HS-5 (cell line): Measurements from ENCODE around the gene PDCD10.

Experiments
- DNase-seq: peaks from one replicate; pipeline ENCODE4 v3.0.0-alpha.2; 2012; ENCODE audit warnings: low read depth

The PDCD10 gene

DNA sequence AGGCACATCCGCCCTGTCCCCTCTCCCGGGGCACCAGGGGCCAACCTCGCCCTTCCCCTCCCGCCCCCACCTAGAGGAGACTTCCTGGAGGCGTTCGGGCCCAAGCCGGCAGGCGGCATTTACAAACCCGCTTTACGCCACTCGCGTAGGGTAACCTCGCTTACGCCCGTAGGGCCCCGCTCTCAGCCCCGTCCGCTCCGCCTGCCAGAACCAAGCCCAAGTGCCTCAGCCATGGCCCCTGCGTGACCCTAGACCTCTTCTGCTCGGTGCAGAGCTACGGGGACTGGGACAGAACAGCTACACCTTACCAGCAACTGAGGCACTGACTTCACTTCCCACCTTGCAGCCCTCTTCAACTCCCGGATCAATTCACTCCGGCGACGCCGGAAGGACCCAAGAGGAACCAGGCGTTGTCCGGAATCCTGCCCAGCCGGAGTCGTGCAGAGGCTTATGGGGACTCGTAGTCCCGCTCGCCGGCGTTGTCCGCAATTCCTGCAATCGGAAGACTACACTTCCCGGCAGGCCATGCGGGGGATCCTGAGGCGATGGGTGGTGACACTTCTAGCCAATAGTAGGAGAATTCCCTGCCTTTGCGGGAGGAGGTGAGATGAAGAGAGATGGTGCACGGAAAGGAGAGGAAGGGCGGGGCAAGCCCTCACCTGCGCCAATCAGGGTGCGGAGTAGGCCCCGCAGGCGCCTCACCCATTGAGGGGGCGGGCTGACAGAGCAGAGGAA, at the start of gene PDCD10:
Gene PDCD10, minus strand, starts transcription at position 395 of the 735 bp plus-strand sequence. CDS start 14,735 bp downstream, outside the sequence.
- peak; percentile 97 for DNase-seq

DNA sequence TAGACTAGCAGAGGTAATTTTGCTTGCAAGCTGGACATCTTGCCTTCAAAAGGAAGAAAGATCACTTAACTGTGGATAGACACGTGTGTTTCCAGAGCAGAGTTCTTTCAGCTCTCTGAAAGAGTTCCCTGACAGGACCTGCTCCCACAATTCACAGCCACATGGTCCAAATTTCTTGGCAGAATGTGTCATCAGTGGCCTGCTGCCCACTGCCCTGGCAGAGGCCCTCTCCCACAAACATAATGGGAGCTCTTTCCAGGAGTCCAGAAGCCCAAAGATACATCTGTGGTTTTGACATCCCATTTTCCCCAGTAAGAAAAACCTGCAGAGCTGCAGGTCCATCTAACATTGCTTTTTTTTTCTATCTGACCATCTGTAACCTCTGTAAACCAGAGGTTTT, 49.1 kb upstream of the PDCD10 start:
- DNase-seq, result no peak

DNA sequence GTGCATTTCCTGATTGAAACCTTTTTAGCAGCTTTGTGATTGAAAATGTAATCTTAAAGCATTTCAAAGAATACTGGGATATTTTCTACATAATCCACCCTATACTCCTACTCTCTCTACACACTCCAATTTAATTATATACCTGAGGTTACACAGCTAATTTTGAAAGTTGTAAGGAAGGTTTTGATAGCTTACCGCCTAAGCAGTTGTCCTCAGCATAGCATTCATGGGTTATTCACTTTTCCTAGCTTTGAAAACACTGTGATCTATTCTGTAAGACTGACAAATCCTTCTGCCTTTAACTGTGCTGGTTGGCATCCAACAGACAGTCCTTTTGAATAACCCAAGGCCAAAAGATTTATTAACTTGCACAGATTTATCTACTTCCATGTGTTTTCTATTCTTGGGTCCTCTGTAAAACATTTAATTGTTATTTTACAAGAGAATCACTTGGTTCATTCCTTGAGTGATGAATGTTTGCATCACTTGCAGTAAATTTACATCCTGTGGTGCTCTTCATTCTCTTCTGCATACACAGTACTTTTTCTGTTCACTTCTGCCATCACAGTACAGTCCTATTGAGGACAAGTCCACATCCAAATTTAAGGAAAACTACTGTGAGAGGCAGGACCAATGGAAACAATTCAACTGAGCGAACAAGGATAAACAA, 45.7 kb upstream of the PDCD10 start:
- no peak for DNase-seq

- DNase-seq, result no peak
These were observed 42.7 kb upstream of the PDCD10 start for GRCh38 chr3:167777356-167777755.

DNA sequence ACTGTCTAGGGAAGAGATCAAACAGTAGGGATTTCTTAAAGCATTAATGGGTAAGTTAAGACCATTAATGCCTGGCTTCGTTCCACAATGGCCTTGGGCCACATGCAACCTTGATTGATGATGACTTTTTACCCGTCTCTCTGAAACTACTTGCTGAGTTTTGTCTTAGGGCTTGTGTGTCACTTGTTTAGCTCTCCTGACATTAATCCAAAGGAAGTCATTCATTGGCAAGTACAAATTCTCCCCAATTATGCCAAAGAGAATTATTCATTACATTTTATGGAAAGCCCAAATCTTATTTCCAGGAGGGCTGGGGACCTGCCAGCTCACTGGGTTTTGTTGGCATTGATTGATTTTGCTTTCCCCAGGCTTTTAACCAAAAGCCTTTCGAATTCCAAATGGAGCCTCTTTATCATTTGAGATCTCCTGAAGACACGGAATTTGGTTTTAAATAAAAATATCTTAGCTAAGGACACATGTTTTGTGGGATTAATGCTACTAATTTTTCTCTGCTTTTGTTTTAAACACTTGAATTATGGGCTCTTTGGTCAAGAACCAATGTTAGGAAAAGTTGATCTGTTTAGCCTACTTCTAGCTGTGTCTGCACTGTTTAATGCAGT, 41.5 kb upstream of the PDCD10 start:
- DNase-seq, result no peak

GRCh38 chr3:167773584-167773983, 38.9 kb upstream of the PDCD10 start:
- no peak for DNase-seq

DNA sequence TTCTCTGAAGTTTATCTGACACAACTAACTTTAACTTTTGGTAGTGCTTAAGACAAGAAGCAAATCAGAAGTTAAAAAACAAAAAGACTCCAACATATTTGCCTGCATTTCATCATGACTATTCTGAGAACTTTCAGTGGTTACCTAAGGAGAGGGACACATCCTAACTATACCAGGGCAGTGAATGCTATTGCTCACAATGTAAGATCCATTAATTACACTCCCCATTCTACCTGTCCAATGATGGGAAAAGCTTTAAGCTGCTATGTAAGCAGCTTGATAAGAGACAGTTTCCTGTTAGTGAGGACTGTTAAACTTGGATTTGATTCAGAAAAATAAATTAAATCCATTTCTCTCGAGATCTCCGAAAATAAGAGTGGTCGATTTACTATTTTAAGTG, 38.3 kb upstream of the PDCD10 start:
- DNase-seq, result no peak

DNA sequence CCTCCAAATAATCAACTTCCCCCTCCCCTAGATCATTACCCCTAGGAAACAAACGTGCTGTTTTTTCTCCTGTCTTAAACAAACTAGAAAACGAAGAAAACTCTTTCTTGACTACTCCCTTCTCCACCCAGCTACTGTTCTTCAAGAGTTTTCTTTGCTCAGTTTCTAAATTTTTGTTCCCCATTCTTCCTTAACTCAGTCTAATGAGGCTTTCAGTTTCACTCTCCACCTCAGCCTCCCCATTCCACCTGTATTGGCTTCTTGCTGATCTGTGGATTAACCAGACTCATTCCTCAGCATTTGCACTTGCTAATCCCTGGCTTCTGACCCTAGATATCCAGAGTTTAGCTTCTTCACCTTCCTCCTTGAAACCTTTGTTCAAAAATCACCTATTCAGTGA, 27.6 kb upstream of the PDCD10 start:
- no peak for DNase-seq

GRCh38 chr3:167761302-167761701, 26.6 kb upstream of the PDCD10 start:
- no peak for DNase-seq

DNA sequence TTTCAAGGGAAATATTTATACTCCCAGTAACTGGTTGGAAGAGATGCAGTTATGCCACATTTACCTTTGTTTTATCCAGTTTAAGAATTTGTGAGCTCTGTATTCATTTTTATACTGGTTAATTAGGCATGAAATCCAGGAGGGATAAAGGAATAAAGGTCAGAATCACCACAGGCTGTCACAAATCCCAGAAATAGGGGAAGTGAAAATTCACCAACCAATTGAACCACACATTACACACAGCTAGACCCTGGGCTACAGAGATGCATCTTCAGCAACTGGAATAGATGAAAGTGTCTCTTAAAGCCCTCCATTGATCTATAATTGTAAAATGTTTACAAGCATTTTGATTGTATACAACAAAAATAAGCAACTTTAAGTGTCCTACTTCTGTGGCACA, 19.4 kb upstream of the PDCD10 start:
- no peak for DNase-seq

DNA sequence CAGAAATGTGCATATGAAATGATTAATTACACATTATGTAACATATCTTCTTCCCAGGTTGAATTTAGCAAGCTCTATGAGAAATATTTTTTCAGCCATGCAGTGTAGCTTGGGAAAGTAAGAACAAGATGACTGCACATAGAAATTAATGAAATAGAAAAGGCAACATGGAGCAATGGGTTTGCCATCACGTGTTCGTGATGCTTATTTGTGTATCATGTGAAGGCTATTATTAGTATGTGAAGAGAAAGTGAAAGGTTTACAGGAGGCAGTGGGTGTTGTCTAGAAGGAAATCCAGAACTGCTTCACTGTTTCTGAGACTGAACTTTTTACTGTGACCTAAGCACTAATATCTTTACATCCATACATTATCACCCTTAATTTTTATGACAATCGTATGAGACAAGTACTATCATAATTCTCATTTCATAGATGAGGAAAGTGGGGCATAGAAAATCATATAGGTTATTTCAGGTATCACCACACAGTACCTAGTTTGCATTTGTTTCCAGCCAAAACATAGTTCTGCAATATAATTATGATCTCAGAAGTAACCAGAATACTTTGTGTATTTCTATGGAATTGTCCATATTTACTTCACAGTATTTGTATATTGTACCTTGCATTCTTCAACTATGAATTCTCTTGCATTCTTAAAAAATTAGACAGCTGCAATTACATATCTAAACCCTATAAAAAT, 15.7 kb upstream of the PDCD10 start:
- DNase-seq, result no peak

DNA sequence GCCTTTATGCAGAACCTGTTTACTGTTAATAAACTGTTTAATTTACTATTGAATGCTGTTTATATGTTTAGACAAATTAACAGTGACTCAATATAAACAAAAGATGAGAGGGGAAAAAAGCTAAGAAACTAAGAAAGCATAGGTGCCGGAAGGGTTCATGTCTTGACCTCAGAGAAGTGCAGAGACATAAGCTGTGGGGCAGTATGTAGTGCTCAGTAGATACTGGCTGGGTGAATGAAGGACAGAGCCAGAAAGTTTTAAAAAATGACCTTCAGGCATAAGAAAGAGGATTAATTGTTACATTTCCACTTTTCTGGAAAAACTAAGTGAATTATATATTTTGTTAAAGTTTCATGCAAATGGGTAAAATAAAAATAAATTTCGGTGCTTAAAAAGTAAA, 15.0 kb upstream of the PDCD10 start:
- DNase-seq, result no peak

- no peak for DNase-seq
These were observed 14.5 kb upstream of the PDCD10 start for GRCh38 chr3:167749209-167749608.

DNA sequence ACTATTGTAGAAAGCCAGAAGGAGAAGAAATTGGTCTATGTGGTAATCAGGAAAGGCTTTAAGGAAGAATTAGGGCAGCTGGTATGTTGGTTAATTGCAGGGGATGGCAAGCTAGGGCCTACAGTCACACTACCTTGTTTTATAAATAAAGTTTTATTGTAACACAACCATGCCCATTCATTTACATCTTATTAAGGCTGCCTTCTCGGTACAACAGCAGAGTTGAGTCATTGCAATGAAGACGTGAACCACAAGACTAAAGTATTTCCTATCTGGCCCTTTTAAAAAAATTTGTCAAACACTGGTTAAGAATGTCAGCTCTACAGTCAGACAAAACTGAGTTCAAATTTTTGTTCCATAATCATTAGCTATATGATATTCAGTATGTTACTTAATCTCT, 9.1 kb upstream of the PDCD10 start:
- DNase-seq, result no peak

GRCh38 chr3:167742338-167742737, 7.6 kb upstream of the PDCD10 start:
- no peak for DNase-seq

GRCh38 chr3:167740961-167741587, 6.4 kb upstream of the PDCD10 start:
- DNase-seq, result no peak

DNA sequence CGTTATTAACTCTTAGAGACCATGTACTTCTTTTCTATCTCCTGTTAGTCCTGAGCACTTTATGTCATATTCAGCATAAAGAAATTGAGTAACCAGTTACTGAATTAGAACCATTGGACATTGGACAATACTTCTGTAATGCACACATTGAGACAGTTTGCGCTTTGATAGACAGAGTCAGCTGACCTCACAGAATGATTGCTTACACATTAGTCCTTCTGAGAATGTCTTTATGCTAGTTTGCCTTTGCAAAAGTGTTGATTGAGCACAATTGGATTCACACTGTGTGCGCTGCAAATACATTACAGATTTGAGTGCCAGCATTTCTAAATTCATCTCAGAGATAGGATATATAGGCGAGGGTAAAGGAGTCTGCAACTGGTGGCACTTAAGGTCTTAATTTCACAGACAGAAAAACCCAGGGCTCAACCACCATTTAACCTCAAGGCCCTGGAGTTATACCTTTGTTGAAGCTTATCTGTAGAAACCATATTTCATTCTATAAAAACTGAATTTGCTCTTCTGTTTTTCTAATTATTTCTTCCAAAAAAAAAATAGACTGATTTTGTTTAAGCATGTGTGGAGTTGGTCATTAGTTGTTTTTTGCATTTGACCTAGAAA, 4.6 kb upstream of the PDCD10 start:
- DNase-seq, result no peak

GRCh38 chr3:167738037-167738436, 3.3 kb upstream of the PDCD10 start:
- DNase-seq, result no peak

DNA sequence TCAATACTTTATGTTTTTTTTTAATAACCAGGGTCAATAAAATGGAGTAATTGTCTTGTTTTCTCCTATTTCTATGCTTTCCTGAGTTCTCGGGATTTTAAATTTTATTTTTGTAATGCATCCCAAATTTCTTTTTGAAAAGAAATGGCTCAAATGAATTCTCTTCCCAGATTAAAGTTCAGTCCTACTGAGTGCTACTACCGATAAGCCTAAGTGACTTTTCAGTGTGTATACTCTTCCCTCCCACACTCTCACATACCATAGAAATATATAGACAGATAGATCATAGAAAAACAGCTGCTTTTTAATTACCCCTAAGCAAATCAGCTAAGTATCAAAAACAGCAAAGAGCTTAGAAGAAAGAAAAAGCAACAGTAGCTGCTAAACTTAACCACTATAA, 2.3 kb upstream of the PDCD10 start:
- no peak for DNase-seq

DNA sequence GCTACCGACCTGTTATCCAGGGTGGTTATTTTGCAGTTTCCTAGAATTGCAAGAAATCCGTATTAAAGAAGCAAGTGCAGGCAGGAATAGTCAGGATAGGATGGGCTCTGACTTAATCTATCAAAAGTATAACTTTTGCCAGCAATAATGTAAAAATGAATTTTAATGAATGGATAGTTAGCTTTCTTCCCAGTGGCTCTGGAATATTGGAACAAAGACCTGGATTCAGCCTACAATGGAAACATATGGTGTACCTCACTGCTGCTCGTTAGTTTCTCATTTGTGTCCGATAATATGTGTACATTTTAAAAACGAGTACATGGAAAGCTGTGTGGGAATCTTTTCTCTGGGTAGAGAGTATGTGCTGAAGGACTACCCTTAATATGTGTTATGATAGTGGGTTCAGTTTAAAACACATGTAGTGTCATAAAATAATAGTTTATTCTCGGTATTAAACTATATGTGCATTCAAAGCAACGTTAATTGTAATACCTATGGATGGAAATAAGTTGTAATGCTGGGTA, 1.6 kb upstream of the PDCD10 start:
- DNase-seq, result no peak
